Measurements from ENCODE around the gene ZNF618. TPM values are rescaled to one million over a fixed set of nuclear protein-coding genes. Genes with fewer than 3 reads are reported as not detected.

Gene ZNF618
- total RNA-seq, 2 donors from 2014 or later: 16.6 to 24.9 TPM

DNA sequence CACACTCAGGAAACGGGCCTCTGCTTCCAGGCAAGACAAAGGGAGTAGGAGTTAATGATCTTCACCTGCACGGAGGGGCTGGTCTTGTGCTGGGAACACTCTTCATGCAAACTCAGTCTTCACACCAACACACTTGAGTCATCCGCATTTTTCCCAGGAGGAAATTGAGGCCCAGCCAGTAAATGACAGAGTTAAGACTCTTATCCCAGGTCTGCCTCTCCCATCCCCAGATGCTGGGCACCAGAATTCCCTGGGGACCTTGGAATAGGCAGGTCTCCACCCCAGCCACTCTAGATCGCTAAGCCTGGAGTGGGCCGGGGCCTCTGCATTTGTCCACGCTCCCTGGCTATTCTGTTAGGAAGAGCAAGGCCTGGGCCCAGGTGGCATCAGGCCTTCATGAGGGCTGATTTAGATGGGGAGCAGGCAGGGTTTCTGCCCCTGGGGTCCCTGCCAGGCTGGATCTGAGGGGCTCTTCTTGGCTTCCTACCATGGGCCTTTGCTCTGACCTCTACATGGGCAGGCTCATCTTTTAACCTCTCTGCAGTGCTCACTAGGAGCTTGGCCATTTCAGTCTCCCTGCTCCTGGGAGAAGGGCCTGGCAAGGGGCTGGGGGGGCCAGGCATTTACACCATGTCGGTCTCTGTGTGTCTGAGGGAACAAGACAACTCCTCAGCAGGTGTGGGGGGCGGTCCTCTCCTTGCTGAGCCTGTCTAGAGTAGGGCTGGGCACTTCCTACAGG is 124.7 kb downstream of the ZNF618 start:
- H3K27ac ChIP-seq: peak overlapping the region in 1 of 2 donors; percentile 17
- TF ChIP-seq, protein P1, sequence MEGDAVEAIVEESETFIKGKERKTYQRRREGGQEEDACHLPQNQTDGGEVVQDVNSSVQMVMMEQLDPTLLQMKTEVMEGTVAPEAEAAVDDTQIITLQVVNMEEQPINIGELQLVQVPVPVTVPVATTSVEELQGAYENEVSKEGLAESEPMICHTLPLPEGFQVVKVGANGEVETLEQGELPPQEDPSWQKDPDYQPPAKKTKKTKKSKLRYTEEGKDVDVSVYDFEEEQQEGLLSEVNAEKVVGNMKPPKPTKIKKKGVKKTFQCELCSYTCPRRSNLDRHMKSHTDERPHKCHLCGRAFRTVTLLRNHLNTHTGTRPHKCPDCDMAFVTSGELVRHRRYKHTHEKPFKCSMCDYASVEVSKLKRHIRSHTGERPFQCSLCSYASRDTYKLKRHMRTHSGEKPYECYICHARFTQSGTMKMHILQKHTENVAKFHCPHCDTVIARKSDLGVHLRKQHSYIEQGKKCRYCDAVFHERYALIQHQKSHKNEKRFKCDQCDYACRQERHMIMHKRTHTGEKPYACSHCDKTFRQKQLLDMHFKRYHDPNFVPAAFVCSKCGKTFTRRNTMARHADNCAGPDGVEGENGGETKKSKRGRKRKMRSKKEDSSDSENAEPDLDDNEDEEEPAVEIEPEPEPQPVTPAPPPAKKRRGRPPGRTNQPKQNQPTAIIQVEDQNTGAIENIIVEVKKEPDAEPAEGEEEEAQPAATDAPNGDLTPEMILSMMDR (IDR thresholded peaks at IDR 0.05): no peak
- DNase-seq (ENCODE audit: low spot score): no peak

DNA sequence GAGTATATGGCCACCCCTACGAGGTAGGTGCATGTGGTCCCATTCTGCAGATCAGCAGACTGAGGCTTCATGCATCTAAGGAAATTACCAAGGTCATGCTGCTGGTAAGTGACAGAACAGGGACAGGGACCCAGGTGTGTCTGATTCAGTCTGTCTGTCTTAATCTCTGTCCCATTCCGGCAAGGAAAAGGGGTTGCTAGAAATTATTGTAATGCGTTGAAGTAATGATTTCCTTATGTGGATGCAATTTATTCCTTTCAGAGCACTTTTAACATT is 125.2 kb downstream of the ZNF618 start:
- Histone ChIP-seq H3K4me1 (ENCODE audit: control insufficient read depth in 1 of 2, low read depth in 2 of 2) (peaks cover 11 to 58% of the 10 kb centered on the region in 2 donors), H3K36me3 (no peaks in the 10 kb centered on the region), H3K27ac (peak overlapping the region in 1 of 2 donors; percentile 17), H3K27me3 (replicated peaks; ENCODE audit: insufficient read depth) (no peaks in the 10 kb centered on the region), H3K4me3 (no peak overlapping the region), H3K9me3 (no peaks in the 10 kb centered on the region)
- TF ChIP-seq, protein P1 (IDR thresholded peaks at IDR 0.05): no peak
- no peak for DNase-seq (ENCODE audit: low spot score)
- no peak for ATAC-seq (ENCODE audit: insufficient number of reproducible peaks, low FRiP score, low read depth)

More for the DNA sequence above, 124.7 kb downstream of the ZNF618 start:
- no peak overlapping the region for H3K4me3 ChIP-seq
- peaks cover 11 to 58% of the 10 kb centered on the region in 2 donors for H3K4me1 ChIP-seq (ENCODE audit: control insufficient read depth in 1 of 2, low read depth in 2 of 2)
- H3K27me3 ChIP-seq (replicated peaks; ENCODE audit: insufficient read depth): no peaks in the 10 kb centered on the region
- no peaks in the 10 kb centered on the region for H3K9me3 ChIP-seq
- no peaks in the 10 kb centered on the region for H3K36me3 ChIP-seq
- ATAC-seq (ENCODE audit: insufficient number of reproducible peaks, low FRiP score, low read depth): no peak

DNA sequence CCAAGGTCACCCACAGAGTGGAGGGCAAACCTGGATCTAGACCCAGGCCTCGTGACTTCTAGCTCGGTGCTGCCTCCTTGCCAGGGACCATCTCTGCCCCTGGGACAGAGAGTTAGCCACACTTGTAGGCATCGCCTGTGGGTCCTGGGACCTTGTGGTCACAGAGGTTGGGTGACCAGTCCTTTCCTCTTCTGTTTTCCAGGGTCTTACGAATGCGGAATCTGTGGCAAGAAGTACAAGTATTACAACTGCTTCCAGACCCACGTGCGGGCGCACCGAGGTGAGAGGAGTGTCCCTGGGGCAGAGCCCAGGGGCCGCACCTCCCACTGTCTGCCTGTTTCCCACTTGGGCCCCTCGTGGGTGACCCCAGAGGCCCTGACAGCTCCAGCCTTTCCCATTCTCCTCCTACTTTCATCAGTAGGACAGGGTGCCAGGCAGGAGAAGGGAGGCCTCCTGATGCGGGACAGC is 125.7 kb downstream of the ZNF618 start:
- H3K27ac ChIP-seq: peak overlapping the region in 1 of 2 donors; percentile 17
- TF ChIP-seq, protein P1 (IDR thresholded peaks at IDR 0.05): no peak
- peaks cover 1% of the 10 kb centered on the region for H3K36me3 ChIP-seq
- H3K27me3 ChIP-seq (replicated peaks; ENCODE audit: insufficient read depth): no peaks in the 10 kb centered on the region
- H3K9me3 ChIP-seq: no peaks in the 10 kb centered on the region
- H3K4me3 ChIP-seq: no peak overlapping the region
- H3K4me1 ChIP-seq (ENCODE audit: control insufficient read depth in 1 of 2, low read depth in 2 of 2): peaks cover 11 to 58% of the 10 kb centered on the region in 2 donors
- ATAC-seq (ENCODE audit: insufficient number of reproducible peaks, low FRiP score, low read depth) (no peak), DNase-seq (ENCODE audit: low spot score) (no peak)

DNA sequence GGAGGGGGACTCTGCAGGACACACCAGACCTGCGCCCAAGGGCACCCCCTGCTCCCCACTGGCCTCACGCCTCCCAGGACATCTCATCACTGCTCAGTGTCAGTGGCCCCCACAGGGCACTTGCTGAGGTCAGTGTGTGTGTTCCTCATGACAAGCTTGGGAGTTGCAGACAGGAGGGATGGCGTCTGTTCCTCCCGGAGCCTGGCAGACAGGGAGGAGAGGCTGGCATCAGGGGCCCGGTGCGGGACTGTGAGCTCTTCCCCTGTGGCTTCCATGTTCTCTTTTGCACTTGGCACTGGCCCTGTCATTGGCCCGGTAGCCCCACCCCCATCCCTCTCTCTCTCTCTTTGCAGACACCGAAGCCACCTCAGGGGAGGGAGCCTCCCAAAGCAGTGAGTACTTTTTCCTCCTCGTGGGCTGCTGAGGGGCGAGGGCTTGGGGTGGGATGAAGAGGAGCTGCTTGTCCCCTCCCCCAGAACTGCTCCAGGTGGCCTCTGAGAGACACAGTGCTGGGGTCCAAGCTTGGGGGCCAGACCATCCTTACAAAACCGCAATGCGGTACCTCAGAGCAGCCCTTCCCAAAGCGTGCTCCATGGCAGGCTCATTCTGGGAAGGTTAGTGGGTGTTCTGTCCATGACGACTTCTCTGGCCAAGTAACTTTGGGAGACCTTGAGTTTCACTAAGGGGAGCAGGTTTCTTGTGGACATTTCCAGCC is 126.3 kb downstream of the ZNF618 start:
- no peak for DNase-seq (ENCODE audit: low spot score)

DNA sequence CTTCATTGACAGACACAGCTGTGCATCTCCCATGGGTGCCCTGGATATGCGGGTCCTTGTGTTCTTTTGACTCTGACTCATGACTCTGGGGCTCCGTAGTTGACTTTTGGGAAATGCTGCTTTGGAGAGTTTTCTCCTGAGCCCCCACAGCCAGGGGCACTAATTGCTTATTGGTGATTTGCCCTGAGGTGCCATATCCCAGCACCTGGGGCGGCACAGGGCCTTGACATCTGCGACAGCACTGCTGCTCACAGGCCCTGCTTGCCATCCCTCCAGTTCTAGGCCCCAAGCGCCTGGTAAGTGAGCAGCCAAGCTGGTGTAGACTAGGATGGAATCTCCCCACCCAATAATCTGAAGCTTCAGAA is 126.9 kb downstream of the ZNF618 start:
- H3K36me3 ChIP-seq: peaks cover 4% of the 10 kb centered on the region
- TF ChIP-seq, protein P1 (IDR thresholded peaks at IDR 0.05): no peak
- H3K27ac ChIP-seq: peak overlapping the region; percentile 88 to 95
- peaks cover 11 to 58% of the 10 kb centered on the region in 2 donors for H3K4me1 ChIP-seq (ENCODE audit: control insufficient read depth in 1 of 2, low read depth in 2 of 2)
- ATAC-seq (ENCODE audit: insufficient number of reproducible peaks, low FRiP score, low read depth): no peak
- no peaks in the 10 kb centered on the region for H3K27me3 ChIP-seq (replicated peaks; ENCODE audit: insufficient read depth)
- H3K9me3 ChIP-seq: no peaks in the 10 kb centered on the region
- no peak overlapping the region for H3K4me3 ChIP-seq
- no peak for DNase-seq (ENCODE audit: low spot score)

More for the DNA sequence above, 126.3 kb downstream of the ZNF618 start:
- Histone ChIP-seq H3K9me3 (no peaks in the 10 kb centered on the region), H3K4me3 (no peak overlapping the region), H3K36me3 (peaks cover 4% of the 10 kb centered on the region), H3K27me3 (replicated peaks; ENCODE audit: insufficient read depth) (no peaks in the 10 kb centered on the region), H3K27ac (peak overlapping the region; percentile 88 to 95), H3K4me1 (ENCODE audit: control insufficient read depth in 1 of 2, low read depth in 2 of 2) (peaks cover 11 to 58% of the 10 kb centered on the region in 2 donors)
- TF ChIP-seq, protein P1 (IDR thresholded peaks at IDR 0.05): no peak
- ATAC-seq (ENCODE audit: insufficient number of reproducible peaks, low FRiP score, low read depth): no peak

Data from thoracic aorta (tissue), 2 donors.